Calu3 (cell line): ENCODE results near the gene RTKN2. TPM values are rescaled to one million over a fixed set of nuclear protein-coding genes. Genes with fewer than 3 reads are reported as not detected.

Source experiments
- BruUV-seq: library from RNA; stranded (reverse); fragments of 400-500 nt; replicated peaks from 2 replicates; lab custom pipeline; 2021; lab: Mats Ljungman, UMichigan
- CTCF ChIA-PET: fragments of 300-600 bp; sonication (Branson Sonifier 250); formaldehyde crosslinking; loops from one replicate; lab custom pipeline; 2022; ENCODE audit warnings: antibody characterized with exemption; lab: Charles Lee
- DNase-seq: peaks from one replicate; pipeline ENCODE4 v3.0.0; 2022
- H3K27ac Mint-ChIP-seq: one replicate; pipeline ENCODE4 v1.8.0; 2022; ENCODE audit warnings: mixed read lengths; ENCODE audit not compliant: unreplicated experiment
- H3K27me3 Mint-ChIP-seq: one replicate; pipeline ENCODE4 v1.8.0; 2022; ENCODE audit warnings: mixed read lengths; ENCODE audit not compliant: unreplicated experiment
- H3K36me3 Mint-ChIP-seq: one replicate; pipeline ENCODE4 v1.8.0; 2022; ENCODE audit warnings: mild to moderate bottlenecking, moderate library complexity, mixed read lengths; ENCODE audit not compliant: insufficient read depth, unreplicated experiment
- H3K4me1 Mint-ChIP-seq: one replicate; pipeline ENCODE4 v1.8.0; 2022; ENCODE audit warnings: mild to moderate bottlenecking, low read depth, mixed read lengths; ENCODE audit not compliant: unreplicated experiment
- H3K4me3 Mint-ChIP-seq: one replicate; pipeline ENCODE4 v1.8.0; 2022; ENCODE audit warnings: mild to moderate bottlenecking, low read depth, moderate library complexity, mixed read lengths; ENCODE audit not compliant: unreplicated experiment
- H3K9me3 Mint-ChIP-seq: one replicate; pipeline ENCODE4 v1.8.0; 2022; ENCODE audit warnings: low read depth, mixed read lengths; ENCODE audit not compliant: unreplicated experiment
- CTCF ChIP-seq: fragments of 200-600 bp; IDR thresholded peaks from one replicate; pipeline ENCODE4 v1.8.0; 2022; ENCODE audit warnings: antibody characterized with exemption; ENCODE audit not compliant: unreplicated experiment
- intact Hi-C: fragments of 100-400 bp; cut with micrococcal nuclease; formaldehyde crosslinking; loops from one replicate; pipeline ENCODE4 v1.10.0; 2022; ENCODE audit not compliant: unreplicated experiment
- total RNA-seq: library from RNA; stranded (reverse); gene quantifications from 2 replicates; pipeline ENCODE4 v1.2.3, GENCODE V29; 2022

Gene RTKN2
- total RNA-seq, 1 experiment from 2014 or later = 26.7 TPM

- no peak for DNase-seq
- no peak overlapping the region for H3K4me3 Mint-ChIP-seq
- H3K27me3 Mint-ChIP-seq = no peaks in the 10 kb centered on the region
- H3K36me3 Mint-ChIP-seq = no peaks in the 10 kb centered on the region
- H3K27ac Mint-ChIP-seq = no peak overlapping the region
- no peaks in the 10 kb centered on the region for H3K9me3 Mint-ChIP-seq
- CTCF ChIA-PET = no interaction called here
- no TSS peak for BruUV-seq
- intact Hi-C loops = no loop called here
- H3K4me1 Mint-ChIP-seq = peaks cover 19% of the 10 kb centered on the region
- no peak for TF ChIP-seq CTCF
Observed at GRCh38 chr10:62234077-62234605, 34.5 kb downstream of the RTKN2 start.

GRCh38 chr10:62233356-62234076 lies 35.1 kb downstream of the RTKN2 start:
- Mint-ChIP-seq H3K27ac (no peak overlapping the region), H3K27me3 (no peaks in the 10 kb centered on the region), H3K36me3 (no peaks in the 10 kb centered on the region), H3K9me3 (no peaks in the 10 kb centered on the region), H3K4me1 (peaks cover 19% of the 10 kb centered on the region), H3K4me3 (no peak overlapping the region)
- no peak for DNase-seq
- BruUV-seq = no TSS peak
- intact Hi-C loops = no loop called here
- no peak for TF ChIP-seq CTCF
- CTCF ChIA-PET = interaction anchor here (0.6 kb wide), 1 partner anchor 643 kb away, joined by 4 read pairs; no protein-coding TSS in a partner anchor

- no peaks in the 10 kb centered on the region for H3K27me3 Mint-ChIP-seq
- DNase-seq = no peak
- peaks cover 19% of the 10 kb centered on the region for H3K4me1 Mint-ChIP-seq
- intact Hi-C loops = no loop called here
- no peak overlapping the region for H3K27ac Mint-ChIP-seq
- no peaks in the 10 kb centered on the region for H3K36me3 Mint-ChIP-seq
- TF ChIP-seq CTCF = no peak
- BruUV-seq = no TSS peak
- no peaks in the 10 kb centered on the region for H3K9me3 Mint-ChIP-seq
- no peak overlapping the region for H3K4me3 Mint-ChIP-seq
- CTCF ChIA-PET = no interaction called here
Observed at GRCh38 chr10:62231805-62232204, 36.8 kb downstream of the RTKN2 start.

- intact Hi-C loops = no loop called here
- H3K4me1 Mint-ChIP-seq = peaks cover 19% of the 10 kb centered on the region
- H3K9me3 Mint-ChIP-seq = no peaks in the 10 kb centered on the region
- TF ChIP-seq CTCF = no peak
- no TSS peak for BruUV-seq
- H3K27me3 Mint-ChIP-seq = no peaks in the 10 kb centered on the region
- no peaks in the 10 kb centered on the region for H3K36me3 Mint-ChIP-seq
- no peak overlapping the region for H3K27ac Mint-ChIP-seq
- no peak overlapping the region for H3K4me3 Mint-ChIP-seq
- CTCF ChIA-PET = no interaction called here
- no peak for DNase-seq
Observed at GRCh38 chr10:62231371-62231770, 37.3 kb downstream of the RTKN2 start.
